M059J (cell line): ENCODE measurements around the gene OSBPL1A. TPM values are rescaled to one million over a fixed set of nuclear protein-coding genes. Genes with fewer than 3 reads are reported as not detected.

Experiments
- DNase-seq: peaks from one replicate; pipeline ENCODE4 v3.0.0-alpha.2; 2012; ENCODE audit warnings: low read depth
- total RNA-seq: library from RNA; depleted of rRNA; stranded (reverse); fragments of >200 nt; shearing (Covaris generic); gene quantifications from 2 replicates; pipeline ENCODE4 v1.2.3, GENCODE V29; 2014; rRNA removed

Gene OSBPL1A
- total RNA-seq, 1 experiment from 2014 or later = 26.4 TPM

- no peak for DNase-seq
Observed at GRCh38 chr18:24126155-24126961, 271.3 kb downstream of the OSBPL1A start.

- no peak for DNase-seq
Observed at GRCh38 chr18:24121625-24122024, 276.0 kb downstream of the OSBPL1A start.

- DNase-seq = no peak
Observed at GRCh38 chr18:24120676-24121075, 276.9 kb downstream of the OSBPL1A start.

- peak; percentile 71 for DNase-seq
Observed at GRCh38 chr18:24118750-24119577, 278.7 kb downstream of the OSBPL1A start.

- DNase-seq = no peak
Observed at GRCh38 chr18:24115628-24116027, 282.0 kb downstream of the OSBPL1A start.

GRCh38 chr18:24114924-24115549 is 282.6 kb downstream of the OSBPL1A start:
- DNase-seq = no peak

- peak; percentile 79 for DNase-seq
Observed at GRCh38 chr18:24112874-24113615, 284.6 kb downstream of the OSBPL1A start.

- no peak for DNase-seq
Observed at GRCh38 chr18:24112464-24112863, 285.2 kb downstream of the OSBPL1A start.

Other genes with a start within 250 kb of the OSBPL1A start
- 16.5 and 24.3 TPM in 2 replicates for gene IMPACT, start 28.8 kb upstream of the OSBPL1A start, total RNA-seq
- gene HRH4, start 62.8 kb upstream of the OSBPL1A start, total RNA-seq = not detected in 2 replicates